Medulla oblongata (tissue), 1 donor: Measurements from ENCODE around the gene LRP1B.
"Not testable (repeated sequence)": the region's sequence is repeated elsewhere in the genome, so short reads cannot be mapped to it uniquely, and the experiment has no call there.

ENCODE experiments used
- DNase-seq: peaks from one replicate; pipeline ENCODE4 v3.0.0-alpha.2; 2015; ENCODE audit errors: extremely low spot score

LRP1B gene

DNA sequence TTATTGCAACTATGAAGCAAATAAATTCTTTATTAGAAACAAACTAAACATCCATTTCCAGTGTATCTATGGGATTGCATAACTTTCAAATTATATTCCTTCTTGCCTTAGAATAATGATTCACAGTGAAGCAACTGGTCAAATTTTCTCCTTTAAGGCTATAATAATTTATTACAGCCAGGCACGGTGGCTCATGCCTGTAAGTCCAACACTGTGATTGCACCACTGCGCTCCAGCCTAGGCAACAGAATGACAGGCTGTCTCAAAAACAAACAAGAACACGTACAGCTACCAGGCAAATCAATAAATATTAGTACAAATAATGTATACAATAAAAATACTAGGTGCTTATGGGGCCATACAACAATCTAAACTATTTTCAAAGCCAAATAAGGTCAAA, 1416.2 kb downstream of the LRP1B start:
- no peak for DNase-seq

- DNase-seq = no peak
Measured at GRCh38 chr2:140711867-140712266, 1418.9 kb downstream of the LRP1B start.

DNA sequence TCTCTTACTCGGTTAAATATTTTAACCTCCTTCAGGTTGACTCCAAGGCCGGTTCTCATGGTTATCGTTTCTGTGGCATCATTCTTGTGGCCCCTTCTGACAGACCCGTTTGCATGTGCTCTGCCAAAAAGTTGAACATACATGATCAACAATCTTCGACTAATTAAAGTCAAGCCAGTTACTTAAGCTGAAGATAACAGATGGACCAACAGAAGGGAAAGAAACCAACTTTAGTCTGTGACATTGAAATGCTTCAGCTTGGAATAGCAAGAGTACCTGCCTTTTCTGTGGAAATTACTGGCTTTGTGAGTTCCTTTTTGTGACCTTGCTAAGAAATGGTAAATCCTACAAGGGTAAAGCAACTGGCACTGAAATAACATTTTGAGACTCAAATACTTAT, 1429.1 kb downstream of the LRP1B start:
- DNase-seq = no peak

DNA sequence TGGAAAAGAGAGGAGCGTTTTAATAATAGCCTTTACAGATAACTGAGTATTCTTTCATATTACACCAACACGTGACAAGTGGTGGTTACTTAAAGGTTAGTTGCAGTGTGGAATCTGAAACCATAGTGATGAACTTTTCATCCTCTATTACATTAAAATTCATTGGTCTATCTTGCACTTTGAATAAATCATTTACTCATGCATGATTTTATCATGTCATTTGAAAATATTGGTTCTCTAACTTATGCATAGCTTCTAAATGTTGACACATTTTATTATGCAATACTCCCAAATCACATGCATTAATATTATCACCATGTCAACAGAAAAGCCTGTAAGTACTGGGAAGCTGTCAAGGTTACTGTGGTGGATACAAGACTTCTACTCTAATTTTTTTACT, 1432.2 kb downstream of the LRP1B start:
- no peak for DNase-seq

- no peak for DNase-seq
Measured at GRCh38 chr2:140696449-140696848, 1434.4 kb downstream of the LRP1B start.

DNA sequence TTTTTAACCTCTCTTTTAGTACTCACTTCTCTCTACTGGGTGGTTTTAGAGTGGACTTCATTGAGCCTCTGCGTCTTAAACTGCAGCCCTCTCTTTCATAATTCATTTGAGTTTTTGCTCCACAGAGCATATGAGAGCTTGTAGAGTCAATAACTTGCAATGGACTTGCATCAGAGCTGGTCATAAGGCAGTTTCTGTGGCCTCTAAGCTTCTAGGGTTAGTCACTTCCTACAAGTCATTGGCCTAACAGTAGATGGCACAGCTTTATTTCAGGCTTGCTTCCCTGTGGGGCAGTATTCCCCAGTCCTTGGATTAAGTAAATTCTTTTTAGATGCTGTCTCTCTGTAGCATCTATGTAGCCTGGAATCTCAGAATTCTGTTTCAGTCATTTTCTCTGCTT, 1435.7 kb downstream of the LRP1B start:
- DNase-seq = no peak

DNA sequence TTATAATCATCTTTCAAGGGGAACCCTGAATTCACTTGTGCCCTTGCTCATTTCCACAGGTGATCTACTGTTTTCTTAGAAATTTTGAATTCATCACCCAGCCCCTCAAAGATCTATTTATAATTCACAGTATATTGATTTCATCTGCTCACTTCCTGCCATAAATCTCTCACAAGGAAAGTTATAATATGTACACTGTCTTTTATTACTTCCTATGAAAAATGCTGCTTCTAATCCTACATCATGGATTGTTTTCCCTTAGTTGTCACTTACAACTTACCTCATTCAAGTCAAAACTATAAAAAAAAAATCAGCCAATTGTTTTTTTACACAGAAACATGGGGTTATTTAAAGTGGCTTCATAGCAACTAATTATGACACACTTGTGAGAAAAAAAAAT, 1443.0 kb downstream of the LRP1B start:
- no peak for DNase-seq

- no peak for DNase-seq
Measured at GRCh38 chr2:140683658-140684057, 1447.2 kb downstream of the LRP1B start.

DNA sequence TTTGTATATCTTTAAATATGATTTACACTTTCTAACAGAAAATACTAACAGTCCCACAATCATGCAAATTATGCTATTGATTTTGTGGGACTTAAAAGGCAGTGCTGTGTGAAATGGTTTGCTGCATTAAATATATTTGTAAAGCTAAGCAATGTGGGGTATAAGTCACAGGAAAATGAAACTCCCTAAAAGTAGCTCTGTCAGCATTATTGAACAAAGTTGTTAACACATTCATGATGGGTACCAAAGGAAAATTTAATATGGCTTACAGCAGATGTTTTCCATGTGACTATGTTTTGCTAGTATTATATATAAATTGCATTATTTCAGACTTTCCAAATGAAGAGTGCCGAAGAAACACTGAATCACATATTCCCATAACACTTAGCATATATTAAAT, 1450.0 kb downstream of the LRP1B start:
- DNase-seq = no peak

DNA sequence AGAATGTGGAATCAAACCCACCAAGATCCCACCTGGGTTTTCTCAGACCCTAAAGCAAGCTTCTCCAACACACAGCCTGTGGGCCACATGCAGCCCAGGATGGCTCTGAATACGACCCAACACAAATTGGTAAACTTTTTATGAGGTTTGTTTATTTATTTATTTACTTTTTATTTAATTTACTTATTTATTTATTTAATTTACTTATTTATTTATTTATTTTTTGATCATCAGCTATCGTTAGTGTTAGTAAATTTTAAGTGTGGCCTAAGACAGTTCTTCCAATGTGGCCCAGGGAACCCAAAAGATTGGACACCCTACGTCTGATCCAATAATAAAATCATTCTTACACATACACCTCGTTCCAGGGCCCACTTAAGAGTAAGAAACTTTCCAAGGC, 1451.1 kb downstream of the LRP1B start:
- no peak for DNase-seq

GRCh38 chr2:140669911-140670310, 1460.9 kb downstream of the LRP1B start:
- no peak for DNase-seq

DNA sequence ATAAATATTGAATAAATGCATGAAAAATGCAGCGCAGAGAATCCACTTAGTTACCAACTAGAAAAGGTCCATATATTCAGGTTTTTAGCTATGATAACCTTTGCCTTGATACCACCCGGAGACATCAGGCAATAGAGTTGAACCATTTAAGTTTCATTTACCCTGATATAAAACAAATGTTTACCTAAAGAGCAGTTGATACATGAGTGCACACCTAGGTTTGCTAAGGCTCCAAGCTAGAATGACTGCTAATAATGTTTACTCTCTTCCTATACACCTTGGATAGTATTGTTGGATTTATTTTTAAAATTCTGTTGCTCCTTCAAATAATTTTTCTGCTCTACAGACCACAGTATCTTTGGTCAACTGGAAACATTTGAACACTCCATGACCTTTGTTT, 1463.6 kb downstream of the LRP1B start:
- DNase-seq = no peak

- no peak for DNase-seq
Measured at GRCh38 chr2:140662504-140662903, 1468.3 kb downstream of the LRP1B start.

DNA sequence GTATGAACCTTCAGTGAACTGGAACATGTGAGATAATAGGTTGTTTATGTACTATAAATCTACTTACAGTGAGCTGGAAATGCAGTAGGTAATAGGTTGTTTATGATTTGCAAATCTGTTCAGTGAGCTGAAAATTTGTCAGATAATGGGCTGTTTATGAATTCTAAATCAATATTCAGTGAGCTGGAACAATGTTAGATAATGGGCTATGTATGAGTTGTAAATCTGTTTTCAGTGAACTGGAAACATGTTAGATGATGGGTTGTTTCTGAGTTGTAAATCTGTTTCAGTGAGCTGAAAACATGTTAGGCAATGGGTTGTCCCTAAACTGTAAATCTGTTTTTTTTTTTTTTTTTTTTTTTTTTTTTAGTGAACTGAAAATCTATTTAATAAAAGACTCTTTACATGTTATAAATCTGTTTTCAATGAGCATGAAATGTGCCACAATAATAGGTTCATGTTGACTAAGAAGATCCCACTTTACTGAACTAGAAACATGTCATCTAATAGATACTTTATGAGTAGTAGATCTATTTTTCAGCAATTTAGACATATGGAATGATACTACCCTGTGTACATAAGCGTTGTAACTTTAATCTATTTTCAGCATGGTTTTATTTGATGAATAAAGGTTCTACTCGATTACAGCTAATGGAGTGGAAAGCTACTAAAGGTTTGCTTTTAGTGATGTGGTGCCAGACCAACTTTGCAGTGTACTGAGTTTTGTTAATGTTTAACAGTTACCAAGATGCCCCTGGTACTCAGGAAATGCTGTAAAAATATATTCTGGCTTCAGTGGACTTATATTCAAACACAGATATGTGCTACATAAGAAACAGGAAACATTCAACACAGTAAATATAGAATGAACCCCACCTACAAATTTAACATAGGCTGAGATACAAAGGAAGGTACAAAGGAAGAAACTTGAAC, 1471.8 kb downstream of the LRP1B start:
- no peak for DNase-seq

- DNase-seq = no peak
Measured at GRCh38 chr2:140657657-140658056, 1473.2 kb downstream of the LRP1B start.

GRCh38 chr2:140654565-140654964, 1476.3 kb downstream of the LRP1B start:
- DNase-seq = no peak

DNA sequence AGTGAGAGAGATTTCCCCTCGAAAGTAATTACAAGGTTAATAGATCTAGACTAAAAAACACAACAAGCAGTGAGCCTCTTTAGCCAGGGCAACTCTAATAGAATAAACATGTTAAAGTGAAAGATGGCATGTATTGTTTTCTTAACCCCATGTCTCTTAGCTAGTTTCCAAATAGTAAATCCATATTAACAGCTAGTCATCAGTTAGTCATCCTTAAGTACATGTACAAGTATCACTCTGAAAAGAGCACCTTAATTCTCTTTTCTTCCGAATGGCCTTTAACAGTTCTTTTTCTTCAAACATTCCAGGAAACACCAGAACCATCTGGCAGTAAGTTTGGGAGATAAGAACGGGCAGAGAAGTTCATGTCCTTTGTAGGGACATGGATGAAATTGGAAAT, 1480.0 kb downstream of the LRP1B start:
- DNase-seq = no peak

DNA sequence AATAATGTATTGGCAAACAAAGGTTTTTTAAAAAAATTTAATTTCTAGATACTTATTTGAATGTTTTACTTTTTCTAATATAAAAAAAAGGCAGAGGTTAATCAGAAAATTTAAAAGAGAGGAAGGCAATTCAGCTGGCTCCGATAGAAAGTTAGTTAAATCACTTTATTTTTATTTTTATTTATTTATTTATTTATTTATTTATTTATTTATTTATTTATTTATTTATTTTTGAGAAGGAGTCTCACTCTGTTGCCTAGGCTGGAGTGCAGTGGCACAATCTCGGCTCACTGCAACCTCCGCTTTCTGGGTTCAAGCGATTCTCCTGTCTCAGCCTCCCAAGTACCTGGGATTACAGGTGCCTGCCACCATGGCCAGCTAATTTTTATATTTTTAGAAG, 1480.7 kb downstream of the LRP1B start:
- DNase-seq = not testable (repeated sequence)

DNA sequence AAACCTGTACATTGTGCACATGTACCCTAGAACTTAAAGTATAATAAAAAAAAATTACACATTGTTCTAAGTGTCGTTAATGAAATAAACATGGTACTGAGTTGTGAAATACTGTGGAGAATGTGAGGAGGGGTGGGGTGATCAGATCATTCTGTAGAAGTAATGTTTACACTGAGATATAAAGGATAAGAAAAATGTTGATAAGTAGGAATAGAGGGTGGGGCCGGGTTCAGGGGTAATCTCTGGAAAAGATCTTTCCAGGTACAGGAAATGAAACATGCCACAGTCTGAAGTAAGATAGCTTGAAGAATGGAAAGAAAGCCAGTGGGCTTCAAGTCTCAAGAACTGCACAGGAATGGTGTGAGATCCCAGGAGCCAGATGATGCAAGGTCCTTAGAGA, 1482.4 kb downstream of the LRP1B start:
- DNase-seq = no peak

DNA sequence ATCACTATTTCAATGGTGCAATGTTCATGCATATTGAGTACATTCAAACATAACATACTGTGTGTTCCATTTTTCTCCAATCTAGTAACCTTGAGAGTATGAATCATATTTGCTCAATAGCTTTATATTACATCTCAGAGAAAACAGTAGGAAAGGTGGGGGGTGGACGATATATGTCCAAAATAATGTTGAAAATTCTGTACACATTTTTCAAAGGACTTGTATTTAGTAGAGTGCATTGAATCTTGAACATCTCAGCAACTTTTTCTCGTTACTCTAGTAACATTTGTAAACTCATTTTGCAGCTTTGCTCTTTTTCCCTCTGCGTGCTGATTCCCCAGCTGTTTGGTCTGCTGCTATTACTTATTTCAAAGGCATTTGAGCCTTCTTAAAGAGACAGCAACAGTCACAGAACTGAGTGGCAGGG, 1487.0 kb downstream of the LRP1B start:
- no peak for DNase-seq

- DNase-seq = no peak
Measured at GRCh38 chr2:140641163-140641562, 1489.7 kb downstream of the LRP1B start.

GRCh38 chr2:140639628-140640027, 1491.2 kb downstream of the LRP1B start:
- peak; percentile 19 for DNase-seq

DNA sequence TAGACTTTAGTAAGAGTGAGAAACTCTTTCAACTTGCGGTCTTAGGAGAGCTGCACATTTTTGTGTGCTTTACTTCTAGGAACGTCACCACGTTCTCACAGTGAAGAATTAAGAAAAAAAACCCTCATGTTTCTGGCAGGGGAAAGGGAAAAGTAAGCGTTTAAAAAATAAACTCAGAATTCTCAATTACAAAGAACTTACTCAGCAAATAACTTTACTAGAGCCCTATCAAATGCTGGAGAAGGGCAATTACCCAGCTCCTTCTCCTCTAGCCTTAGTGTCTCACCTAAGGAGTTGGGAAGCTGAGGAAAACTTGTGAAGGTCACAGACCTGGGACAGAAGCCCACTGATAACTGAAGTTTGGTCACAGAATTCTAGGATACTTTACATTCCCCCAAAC, 1500.3 kb downstream of the LRP1B start:
- no peak for DNase-seq

- no peak for DNase-seq
Measured at GRCh38 chr2:140627885-140628284, 1502.9 kb downstream of the LRP1B start.
